ENCODE data around the gene USP27X. TPM values are rescaled to one million over a fixed set of nuclear protein-coding genes. Genes with fewer than 3 reads are reported as not detected.

USP27X gene
- total RNA-seq, 6 experiments from 2014 or later: 0.68 to 1.5 (median 1.2) TPM

DNA sequence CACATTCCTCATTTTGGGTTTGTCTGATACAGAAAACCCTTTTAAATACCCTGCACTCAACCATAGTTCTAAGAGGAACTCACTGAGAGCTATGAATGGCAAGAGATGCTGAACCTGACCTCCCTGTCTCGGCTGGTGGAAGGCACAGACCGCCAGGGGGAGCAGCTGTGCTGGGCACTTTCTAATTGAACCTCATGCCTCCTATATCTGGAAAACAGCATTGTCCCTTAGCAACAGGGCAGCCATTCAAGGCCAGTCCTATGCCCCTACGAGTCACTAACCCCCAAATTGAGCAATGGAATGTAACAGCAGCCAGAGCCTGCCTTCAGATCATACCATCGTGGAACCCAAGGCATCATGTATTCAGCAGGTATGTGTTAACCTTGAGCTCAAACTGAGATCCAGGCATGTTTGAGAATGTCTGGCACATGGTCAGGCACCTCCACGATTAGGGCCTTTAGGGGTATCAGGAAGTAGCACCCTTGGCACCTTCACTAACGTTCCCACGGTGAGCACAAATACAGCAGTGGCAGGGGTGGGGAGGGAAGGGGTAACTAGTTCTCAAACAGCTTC is 5.1 kb downstream of the USP27X start:
- H3K4me1 ChIP-seq: no peaks in the 10 kb centered on the region
- WGBS (ENCODE audit: insufficient coverage, low coverage, low lambda C conversion rate, missing lambda C conversion rate): 21% methylated on average over 7 of the region's 7 CpGs
- intact Hi-C loops (cut with DNase I): no loop called here
- DNase-seq (peak; percentile 63 to 71 (median 67)), ATAC-seq (peak; percentile 78 to 80 (median 80))
- H3K27me3 ChIP-seq: no peaks in the 10 kb centered on the region
- no peak overlapping the region for H3K27ac ChIP-seq
- TF ChIP-seq, protein P1, sequence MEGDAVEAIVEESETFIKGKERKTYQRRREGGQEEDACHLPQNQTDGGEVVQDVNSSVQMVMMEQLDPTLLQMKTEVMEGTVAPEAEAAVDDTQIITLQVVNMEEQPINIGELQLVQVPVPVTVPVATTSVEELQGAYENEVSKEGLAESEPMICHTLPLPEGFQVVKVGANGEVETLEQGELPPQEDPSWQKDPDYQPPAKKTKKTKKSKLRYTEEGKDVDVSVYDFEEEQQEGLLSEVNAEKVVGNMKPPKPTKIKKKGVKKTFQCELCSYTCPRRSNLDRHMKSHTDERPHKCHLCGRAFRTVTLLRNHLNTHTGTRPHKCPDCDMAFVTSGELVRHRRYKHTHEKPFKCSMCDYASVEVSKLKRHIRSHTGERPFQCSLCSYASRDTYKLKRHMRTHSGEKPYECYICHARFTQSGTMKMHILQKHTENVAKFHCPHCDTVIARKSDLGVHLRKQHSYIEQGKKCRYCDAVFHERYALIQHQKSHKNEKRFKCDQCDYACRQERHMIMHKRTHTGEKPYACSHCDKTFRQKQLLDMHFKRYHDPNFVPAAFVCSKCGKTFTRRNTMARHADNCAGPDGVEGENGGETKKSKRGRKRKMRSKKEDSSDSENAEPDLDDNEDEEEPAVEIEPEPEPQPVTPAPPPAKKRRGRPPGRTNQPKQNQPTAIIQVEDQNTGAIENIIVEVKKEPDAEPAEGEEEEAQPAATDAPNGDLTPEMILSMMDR (IDR thresholded peaks at IDR 0.05): peak; percentile 60 to 89 (median 88)
- no peak for TF ChIP-seq POLR2A (IDR thresholded peaks at IDR 0.05)
- H3K4me3 ChIP-seq: no peak overlapping the region
- H3K36me3 ChIP-seq: no peaks in the 10 kb centered on the region
- H3K9me3 ChIP-seq: no peaks in the 10 kb centered on the region

DNA sequence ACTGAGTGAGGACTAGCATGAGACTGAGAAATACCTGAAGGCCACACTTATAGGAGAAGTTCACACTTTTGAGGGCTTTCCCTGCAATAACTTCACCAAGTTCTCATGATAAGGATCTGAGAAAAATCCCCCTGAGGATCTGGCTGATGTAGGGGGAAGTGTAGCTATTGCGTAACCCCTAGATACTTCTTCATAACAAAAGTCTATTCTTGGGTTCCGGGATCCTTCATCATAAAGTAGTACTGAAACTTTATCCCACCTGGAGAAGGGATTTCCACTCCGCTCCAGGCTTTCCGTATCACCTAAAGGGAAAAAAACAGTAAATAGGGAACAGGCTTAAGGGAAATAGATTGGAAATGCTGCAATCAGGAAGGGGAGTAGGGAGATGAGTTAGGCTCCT is 13.3 kb downstream of the USP27X start:
- Histone ChIP-seq H3K27ac (no peak overlapping the region), H3K9me3 (no peaks in the 10 kb centered on the region), H3K27me3 (no peaks in the 10 kb centered on the region), H3K4me1 (no peaks in the 10 kb centered on the region), H3K36me3 (no peaks in the 10 kb centered on the region), H3K4me3 (no peak overlapping the region)
- DNase-seq (no peak), ATAC-seq (no peak)
- intact Hi-C loops (cut with DNase I): no loop called here
- no peak for TF ChIP-seq POLR2A (IDR thresholded peaks at IDR 0.05)
- TF ChIP-seq, protein P1 (IDR thresholded peaks at IDR 0.05): no peak
- WGBS (ENCODE audit: insufficient coverage, low coverage, low lambda C conversion rate, missing lambda C conversion rate): 60% methylated on average over 4 of the region's 4 CpGs

DNA sequence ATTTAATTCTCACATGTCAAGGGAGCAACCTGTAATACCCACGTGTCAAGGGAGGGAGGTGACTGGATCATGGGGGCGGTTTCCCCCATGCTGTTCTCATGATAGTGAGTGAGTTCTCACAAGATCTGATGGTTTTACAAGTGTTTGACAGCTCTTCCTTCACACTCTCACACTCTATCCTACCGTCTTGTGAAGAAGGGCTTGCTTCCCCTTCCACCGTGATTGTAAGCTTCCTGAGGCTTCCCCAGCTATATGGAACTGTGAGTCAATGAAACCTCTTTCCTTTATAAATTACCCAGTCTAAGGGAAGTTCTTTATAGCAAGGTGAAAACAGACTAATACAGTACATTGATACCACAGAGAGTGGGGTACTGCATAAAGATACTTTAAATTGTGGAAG is 17.7 kb downstream of the USP27X start:
- TF ChIP-seq POLR2A (IDR thresholded peaks at IDR 0.05): no peak
- TF ChIP-seq, protein P1 (IDR thresholded peaks at IDR 0.05): no peak
- intact Hi-C loops (cut with DNase I): no loop called here

DNA sequence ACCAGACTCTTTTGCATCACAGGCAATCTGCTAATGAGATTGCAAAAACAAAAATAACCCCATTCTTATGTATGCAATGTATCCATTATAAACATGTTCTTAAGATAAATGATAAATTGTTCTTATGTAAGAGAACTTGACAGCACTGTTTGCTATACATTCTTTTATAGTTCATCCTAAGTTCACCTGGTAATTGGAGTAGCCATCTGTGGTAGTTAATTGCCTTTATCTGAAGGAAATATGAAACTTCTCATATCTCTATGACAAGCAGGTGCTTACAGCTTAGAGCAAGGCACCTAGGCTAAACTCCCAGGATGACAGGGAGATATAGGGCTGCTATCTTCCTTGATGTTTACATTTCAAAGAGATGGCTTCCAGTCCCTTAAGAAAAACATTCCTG is 21.8 kb downstream of the USP27X start:
- Histone ChIP-seq H3K27me3 (no peaks in the 10 kb centered on the region), H3K4me1 (no peaks in the 10 kb centered on the region), H3K36me3 (no peaks in the 10 kb centered on the region), H3K27ac (no peak overlapping the region), H3K9me3 (no peaks in the 10 kb centered on the region), H3K4me3 (no peak overlapping the region)
- ATAC-seq: no peak
- TF ChIP-seq POLR2A (IDR thresholded peaks at IDR 0.05): no peak
- TF ChIP-seq, protein P1 (IDR thresholded peaks at IDR 0.05): no peak
- intact Hi-C loops (cut with DNase I): no loop called here
- DNase-seq: no peak

More for the DNA sequence above, 17.7 kb downstream of the USP27X start:
- no peaks in the 10 kb centered on the region for H3K4me1 ChIP-seq
- H3K9me3 ChIP-seq: no peaks in the 10 kb centered on the region
- no peak for DNase-seq
- no peak overlapping the region for H3K27ac ChIP-seq
- WGBS (ENCODE audit: insufficient coverage, low coverage, low lambda C conversion rate, missing lambda C conversion rate): 59% methylated on average over 4 of the region's 4 CpGs
- H3K27me3 ChIP-seq: no peaks in the 10 kb centered on the region
- H3K36me3 ChIP-seq: no peaks in the 10 kb centered on the region
- ATAC-seq: no peak
- no peak overlapping the region for H3K4me3 ChIP-seq

DNA sequence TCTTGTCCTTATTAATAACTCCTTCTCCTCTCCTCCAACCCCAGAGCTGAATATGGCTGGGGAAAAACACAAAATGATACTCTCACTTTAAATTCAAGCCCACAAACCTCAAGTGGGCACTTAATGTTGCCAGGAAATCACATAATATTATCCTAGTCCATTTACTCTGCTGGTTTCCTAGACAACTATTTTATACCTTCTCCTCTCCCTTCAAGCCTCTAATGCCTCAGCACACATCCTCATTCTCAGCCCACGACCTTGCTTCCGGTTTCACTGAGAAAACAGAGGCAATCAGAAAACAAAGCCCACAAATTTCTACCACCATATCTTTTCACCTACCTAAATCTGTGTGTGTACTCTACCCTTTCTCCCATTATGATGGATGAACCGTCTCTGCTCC is 31.1 kb downstream of the USP27X start:
- Histone ChIP-seq H3K4me1 (no peaks in the 10 kb centered on the region), H3K36me3 (no peaks in the 10 kb centered on the region), H3K27ac (no peak overlapping the region), H3K4me3 (no peak overlapping the region), H3K9me3 (no peaks in the 10 kb centered on the region), H3K27me3 (no peaks in the 10 kb centered on the region)
- DNase-seq (no peak), ATAC-seq (no peak)
- intact Hi-C loops (cut with DNase I): no loop called here
- 23% methylated on average over 3 of the region's 3 CpGs for WGBS (ENCODE audit: insufficient coverage, low coverage, low lambda C conversion rate, missing lambda C conversion rate)
- no peak for TF ChIP-seq POLR2A (IDR thresholded peaks at IDR 0.05)
- TF ChIP-seq, protein P1 (IDR thresholded peaks at IDR 0.05): no peak

All from right lobe of liver (tissue), 6 donors.